HEK293T (cell line): Measurements from ENCODE around the gene CDC40.

Experiments used
- CTCF ChIA-PET: fragments of 350-600 bp; formaldehyde crosslinking; extraction: SDS; loops from one replicate; lab custom pipeline; 2021; ENCODE audit warnings: antibody characterized with exemption, inconsistent platforms; lab: Yijun Ruan, JAX
- POLR2A ChIA-PET: fragments of 350-600 bp; formaldehyde crosslinking; extraction: SDS; loops from one replicate; lab custom pipeline; 2020; ENCODE audit warnings: antibody characterized with exemption, inconsistent platforms; lab: Yijun Ruan, JAX
- DNase-seq: peaks from one replicate; pipeline ENCODE4 v3.0.0; 2012; ENCODE audit warnings: mixed read lengths; ENCODE audit errors: extremely low spot score
- ARNT ChIP-seq: fragments of 450-650 bp; IDR thresholded peaks from 2 replicates; pipeline ENCODE4 v1.6.1; 2017; ENCODE audit warnings: mild to moderate bottlenecking
- BHLHE40 ChIP-seq: fragments of 450-650 bp; IDR thresholded peaks from 2 replicates; pipeline ENCODE4 v1.6.1; 2016; ENCODE audit warnings: mild to moderate bottlenecking, moderate library complexity, borderline replicate concordance
- CTBP1 ChIP-seq: fragments of 450-650 bp; IDR thresholded peaks from 2 replicates; pipeline ENCODE4 v1.6.1; 2016; ENCODE audit warnings: borderline replicate concordance
- ELF4 ChIP-seq: fragments of 450-650 bp; IDR thresholded peaks from 2 replicates; pipeline ENCODE4 v1.6.1; 2017; ENCODE audit warnings: antibody characterized with exemption
- FOXA1 ChIP-seq: fragments of 450-650 bp; IDR thresholded peaks from 2 replicates; pipeline ENCODE4 v1.6.1; 2016; ENCODE audit warnings: mild to moderate bottlenecking
- FOXK2 ChIP-seq: fragments of 450-650 bp; IDR thresholded peaks from 2 replicates; pipeline ENCODE4 v1.6.1; 2016; ENCODE audit warnings: mild to moderate bottlenecking
- FOXM1 ChIP-seq: fragments of 450-650 bp; IDR thresholded peaks from 2 replicates; pipeline ENCODE4 v1.6.1; 2017; ENCODE audit warnings: mild to moderate bottlenecking, borderline replicate concordance
- HDGF ChIP-seq: fragments of 450-650 bp; IDR thresholded peaks from 2 replicates; pipeline ENCODE4 v1.6.1; 2017; ENCODE audit warnings: antibody characterized with exemption, borderline replicate concordance
- L3MBTL2 ChIP-seq: fragments of 450-650 bp; conservative IDR thresholded peaks from 2 replicates; pipeline ENCODE4 v1.6.1; 2016; ENCODE audit warnings: mild to moderate bottlenecking
- LEF1 ChIP-seq: fragments of 450-650 bp; IDR thresholded peaks from 2 replicates; pipeline ENCODE4 v1.6.1; 2017; ENCODE audit warnings: mild to moderate bottlenecking, borderline replicate concordance
- NFRKB ChIP-seq: fragments of 450-650 bp; IDR thresholded peaks from 2 replicates; pipeline ENCODE4 v1.6.1; 2016; ENCODE audit warnings: mild to moderate bottlenecking, moderate library complexity
- SP1 ChIP-seq: fragments of 450-650 bp; IDR thresholded peaks from 2 replicates; pipeline ENCODE4 v1.6.1; 2017
- SUZ12 ChIP-seq: fragments of 450-650 bp; IDR thresholded peaks from 2 replicates; pipeline ENCODE4 v1.6.1; 2016; ENCODE audit warnings: mild to moderate bottlenecking
- TARDBP ChIP-seq: fragments of 450-650 bp; IDR thresholded peaks from 2 replicates; pipeline ENCODE4 v1.6.1; 2016
- ZNF384 ChIP-seq: fragments of 450-650 bp; IDR thresholded peaks from 2 replicates; pipeline ENCODE4 v1.6.1; 2016
- TF ChIP-seq, protein P1 (sequence below): fragments of 450-650 bp; IDR thresholded peaks from 2 replicates; pipeline ENCODE4 v1.6.1; 2016

CDC40 gene

DNA sequence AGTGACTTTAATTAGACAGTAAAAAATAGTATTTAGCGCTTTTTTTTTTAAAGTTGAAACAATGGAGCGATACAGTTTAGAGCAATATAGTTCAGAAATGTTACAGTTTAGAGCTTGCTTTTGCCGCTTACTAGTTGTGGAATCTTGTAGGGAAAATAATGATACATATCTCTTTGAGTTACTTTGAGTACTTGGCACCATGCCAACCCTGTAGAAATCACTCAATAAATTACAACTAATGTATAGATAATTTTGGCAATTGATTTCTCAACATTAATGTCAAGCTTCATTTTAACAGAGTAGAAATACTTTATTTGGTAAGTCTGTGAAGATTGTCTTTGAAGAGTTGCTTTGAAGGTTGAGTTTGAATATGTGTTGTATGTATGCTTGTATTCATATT is 27.4 kb downstream of the CDC40 start:
- POLR2A ChIA-PET, result interaction anchor here (1.2 kb wide), 1 partner anchor 29 kb away, joined by 4 read pairs; the partner anchor contains the start of gene WASF1
- CTCF ChIA-PET, result no interaction called here
- TF ChIP-seq, protein P1, sequence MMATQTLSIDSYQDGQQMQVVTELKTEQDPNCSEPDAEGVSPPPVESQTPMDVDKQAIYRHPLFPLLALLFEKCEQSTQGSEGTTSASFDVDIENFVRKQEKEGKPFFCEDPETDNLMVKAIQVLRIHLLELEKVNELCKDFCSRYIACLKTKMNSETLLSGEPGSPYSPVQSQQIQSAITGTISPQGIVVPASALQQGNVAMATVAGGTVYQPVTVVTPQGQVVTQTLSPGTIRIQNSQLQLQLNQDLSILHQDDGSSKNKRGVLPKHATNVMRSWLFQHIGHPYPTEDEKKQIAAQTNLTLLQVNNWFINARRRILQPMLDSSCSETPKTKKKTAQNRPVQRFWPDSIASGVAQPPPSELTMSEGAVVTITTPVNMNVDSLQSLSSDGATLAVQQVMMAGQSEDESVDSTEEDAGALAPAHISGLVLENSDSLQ, result no peak
- TF ChIP-seq FOXA1, result no peak
- TF ChIP-seq NFRKB, result no peak
- no peak for TF ChIP-seq HDGF
- no peak for TF ChIP-seq L3MBTL2
- TF ChIP-seq ZNF384, result no peak
- no peak for TF ChIP-seq BHLHE40
- TF ChIP-seq ELF4, result no peak
- TF ChIP-seq SUZ12, result no peak
- no peak for TF ChIP-seq CTBP1
- no peak for TF ChIP-seq SP1
- no peak for TF ChIP-seq ARNT
- no peak for TF ChIP-seq FOXK2
- no peak for TF ChIP-seq TARDBP
- TF ChIP-seq LEF1, result no peak
- no peak for TF ChIP-seq FOXM1
- DNase-seq, result no peak

DNA sequence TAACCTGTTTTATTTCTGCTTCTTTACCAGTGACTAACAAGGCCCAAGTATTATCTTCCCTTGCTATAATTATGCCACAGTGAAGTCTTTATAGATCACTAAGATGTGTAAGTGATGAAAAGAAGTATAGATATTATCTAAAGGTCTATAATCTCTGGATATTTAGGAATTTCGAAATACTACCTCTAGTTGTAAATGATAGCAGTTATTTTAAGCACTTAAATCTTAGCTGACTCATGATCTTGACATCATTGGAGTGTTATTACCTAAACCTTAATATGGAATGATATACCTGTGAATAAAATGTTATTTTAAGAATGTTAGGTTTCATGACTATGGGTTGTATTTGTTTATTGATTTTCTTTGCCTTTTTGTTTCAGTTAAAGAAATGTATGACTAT is 31.5 kb downstream of the CDC40 start:
- CTCF ChIA-PET, result interaction anchor here (0.5 kb wide), 1 partner anchor 36 kb away, joined by 3 read pairs; no protein-coding TSS in a partner anchor
- no peak for DNase-seq
- TF ChIP-seq, protein P1, result no peak
- POLR2A ChIA-PET, result no interaction called here

DNA sequence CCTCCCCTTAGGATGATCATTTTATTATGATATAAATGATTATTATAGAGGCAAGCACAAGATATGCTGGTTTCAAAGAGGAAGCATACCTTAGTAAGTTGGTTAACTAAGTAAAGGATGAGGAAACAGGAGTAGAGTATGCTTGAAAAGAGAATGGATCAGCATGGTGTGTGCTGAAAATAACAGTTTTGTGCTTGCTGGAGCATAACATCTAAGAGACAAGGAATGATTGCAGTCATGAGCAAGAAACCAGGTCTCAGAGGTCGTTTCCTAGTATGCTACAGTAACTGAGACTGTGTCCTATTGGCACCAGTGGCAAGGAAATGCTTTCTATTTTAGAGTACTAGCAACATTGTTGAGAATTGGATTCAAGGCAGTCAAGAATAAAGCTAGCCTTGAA is 34.1 kb downstream of the CDC40 start:
- ChIA-PET POLR2A (no interaction called here), CTCF (no interaction called here)
- no peak for TF ChIP-seq SUZ12
- no peak for TF ChIP-seq LEF1
- TF ChIP-seq NFRKB, result no peak
- TF ChIP-seq TARDBP, result no peak
- TF ChIP-seq CTBP1, result no peak
- TF ChIP-seq FOXA1, result no peak
- no peak for TF ChIP-seq HDGF
- TF ChIP-seq SP1, result no peak
- no peak for TF ChIP-seq ARNT
- TF ChIP-seq, protein P1, result no peak
- TF ChIP-seq FOXM1, result no peak
- TF ChIP-seq BHLHE40, result no peak
- TF ChIP-seq L3MBTL2, result no peak
- DNase-seq, result no peak

DNA sequence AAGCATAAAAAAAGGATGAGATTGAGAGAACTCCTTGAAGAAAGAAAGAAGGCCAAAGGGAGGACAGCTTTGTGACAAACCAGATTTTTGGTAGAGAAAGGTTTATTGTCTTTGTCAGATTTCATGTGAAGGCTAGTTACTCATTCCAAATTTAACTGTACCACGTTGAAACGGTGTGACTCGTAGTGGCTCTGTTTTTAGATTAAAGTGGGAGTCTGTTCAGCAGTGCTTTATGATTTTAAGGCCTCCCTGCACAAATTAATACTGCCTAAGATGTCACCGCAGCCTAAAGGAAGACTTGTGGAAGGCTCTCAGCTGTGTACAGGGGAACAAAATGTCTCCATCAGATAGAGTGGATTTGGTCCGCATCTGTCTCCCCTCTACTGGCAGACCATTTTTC is 35.9 kb downstream of the CDC40 start:
- ChIA-PET CTCF (interaction anchor here (1.2 kb wide), 1 partner anchor 10 kb away, joined by 4 read pairs; no protein-coding TSS in a partner anchor), POLR2A (no interaction called here)
- DNase-seq, result no peak
- TF ChIP-seq FOXA1, result no peak
- no peak for TF ChIP-seq BHLHE40
- TF ChIP-seq HDGF, result no peak
- TF ChIP-seq SP1, result no peak
- no peak for TF ChIP-seq CTBP1
- TF ChIP-seq L3MBTL2, result no peak
- TF ChIP-seq TARDBP, result no peak
- TF ChIP-seq ELF4, result no peak
- no peak for TF ChIP-seq FOXK2
- TF ChIP-seq NFRKB, result no peak
- TF ChIP-seq ZNF384, result no peak
- TF ChIP-seq SUZ12, result no peak
- TF ChIP-seq FOXM1, result no peak
- no peak for TF ChIP-seq ARNT
- TF ChIP-seq, protein P1, result no peak
- no peak for TF ChIP-seq LEF1

DNA sequence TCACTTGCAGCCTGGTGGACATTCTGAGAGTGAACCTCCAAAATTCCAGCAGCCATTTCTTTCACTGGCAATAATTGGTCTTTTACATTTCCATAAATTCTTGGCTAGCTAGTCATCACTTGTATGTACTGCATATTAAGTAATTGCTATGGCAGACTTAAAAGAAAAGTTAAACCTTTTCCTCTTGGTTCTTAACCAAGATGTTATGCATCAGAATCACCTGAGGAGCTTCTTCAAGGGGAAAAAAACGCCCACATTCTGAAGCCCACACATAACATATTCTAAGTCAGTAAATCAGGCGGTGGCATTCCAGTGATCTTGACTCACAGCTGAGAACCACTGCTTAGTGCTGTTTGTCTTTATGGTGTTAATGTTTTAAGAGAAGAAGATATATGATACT is 37.0 kb downstream of the CDC40 start:
- TF ChIP-seq, protein P1, result no peak
- TF ChIP-seq FOXA1 (no peak), SP1 (no peak), ELF4 (no peak), TARDBP (no peak), ARNT (no peak), NFRKB (no peak), BHLHE40 (no peak), FOXK2 (no peak), LEF1 (no peak), HDGF (no peak), CTBP1 (no peak), SUZ12 (no peak), ZNF384 (no peak)
- POLR2A ChIA-PET, result interaction anchor here (0.6 kb wide), 1 partner anchor 101 kb away, joined by 3 read pairs; no protein-coding TSS in a partner anchor
- DNase-seq, result no peak
- CTCF ChIA-PET, result no interaction called here
